Glomerular visceral epithelial cell (primary cell): ENCODE results near the gene GCK.

Experiments used
- DNase-seq: peaks from one replicate; pipeline ENCODE4 v3.0.0-alpha.2; 2016; ENCODE audit errors: extremely low spot score

GCK gene

DNA sequence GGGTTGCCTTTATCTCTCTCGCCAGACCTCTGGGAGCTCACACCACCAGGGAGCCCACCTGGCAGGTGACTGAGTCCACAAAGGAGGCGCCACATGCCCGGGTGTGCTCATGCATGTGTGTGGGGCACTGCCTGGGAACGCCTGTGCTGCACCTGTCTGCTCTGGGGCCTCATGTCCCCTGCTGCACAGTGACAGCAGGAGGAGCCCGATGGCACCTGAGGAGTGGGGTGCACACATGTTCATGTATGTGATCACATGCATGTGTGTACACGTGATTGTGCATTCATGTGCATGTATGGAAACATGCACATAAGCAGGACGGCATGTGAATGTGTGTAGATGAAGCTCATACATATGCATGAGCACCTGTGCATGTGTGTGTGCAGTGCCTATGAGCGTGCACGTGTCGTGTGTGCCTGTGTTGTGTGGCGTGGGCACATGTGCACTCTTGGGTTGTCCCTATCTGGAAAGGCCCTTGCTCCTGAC lies 33.6 kb upstream of the GCK start:
- no peak for DNase-seq

DNA sequence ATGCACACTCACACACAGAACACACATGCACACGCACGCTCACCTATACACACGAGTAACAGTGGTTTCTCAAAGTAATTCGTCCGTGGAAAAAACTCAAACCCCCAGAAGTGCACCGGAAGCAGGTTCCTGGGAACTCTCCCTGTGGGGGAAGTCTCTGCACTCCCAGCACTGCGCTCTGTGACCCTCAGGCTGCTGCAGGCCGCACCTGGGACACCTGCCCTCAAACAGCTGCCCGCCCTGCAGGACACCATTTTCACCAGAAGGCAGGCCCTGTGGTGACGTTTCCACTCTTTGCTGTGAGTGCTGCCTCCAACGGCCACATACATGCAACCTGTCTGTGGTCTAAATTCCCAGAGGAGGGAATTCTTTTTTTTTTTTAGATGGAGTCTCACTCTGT lies 32.8 kb upstream of the GCK start:
- no peak for DNase-seq

DNA sequence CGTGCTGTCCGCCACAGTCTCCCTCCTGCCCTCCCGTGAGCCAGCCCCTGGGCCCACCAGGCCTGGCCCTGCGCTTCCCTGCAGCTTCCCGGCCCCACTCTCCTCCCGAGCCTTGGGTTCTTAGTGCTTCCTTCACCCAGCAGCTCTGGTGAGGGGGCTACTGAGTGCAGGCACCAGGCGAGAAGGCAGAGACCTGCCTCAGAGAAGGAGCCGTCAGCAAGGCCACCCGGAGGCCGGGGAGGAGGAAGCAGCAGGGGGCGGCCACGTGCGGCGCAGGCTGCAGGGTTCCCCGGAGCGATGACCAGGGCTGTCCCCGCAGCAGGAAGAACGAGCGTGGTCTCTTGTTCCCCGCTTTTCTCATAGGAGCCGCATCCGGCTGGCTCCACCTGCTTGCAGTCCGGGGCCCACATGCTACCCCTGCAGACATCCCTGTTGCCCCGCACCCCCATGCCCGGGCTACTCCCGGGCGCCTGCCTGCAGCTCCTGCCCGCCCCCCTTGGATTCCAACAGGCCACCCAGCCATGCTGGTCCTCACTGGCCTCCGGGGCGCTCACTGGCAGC lies 32.1 kb upstream of the GCK start:
- no peak for DNase-seq

DNA sequence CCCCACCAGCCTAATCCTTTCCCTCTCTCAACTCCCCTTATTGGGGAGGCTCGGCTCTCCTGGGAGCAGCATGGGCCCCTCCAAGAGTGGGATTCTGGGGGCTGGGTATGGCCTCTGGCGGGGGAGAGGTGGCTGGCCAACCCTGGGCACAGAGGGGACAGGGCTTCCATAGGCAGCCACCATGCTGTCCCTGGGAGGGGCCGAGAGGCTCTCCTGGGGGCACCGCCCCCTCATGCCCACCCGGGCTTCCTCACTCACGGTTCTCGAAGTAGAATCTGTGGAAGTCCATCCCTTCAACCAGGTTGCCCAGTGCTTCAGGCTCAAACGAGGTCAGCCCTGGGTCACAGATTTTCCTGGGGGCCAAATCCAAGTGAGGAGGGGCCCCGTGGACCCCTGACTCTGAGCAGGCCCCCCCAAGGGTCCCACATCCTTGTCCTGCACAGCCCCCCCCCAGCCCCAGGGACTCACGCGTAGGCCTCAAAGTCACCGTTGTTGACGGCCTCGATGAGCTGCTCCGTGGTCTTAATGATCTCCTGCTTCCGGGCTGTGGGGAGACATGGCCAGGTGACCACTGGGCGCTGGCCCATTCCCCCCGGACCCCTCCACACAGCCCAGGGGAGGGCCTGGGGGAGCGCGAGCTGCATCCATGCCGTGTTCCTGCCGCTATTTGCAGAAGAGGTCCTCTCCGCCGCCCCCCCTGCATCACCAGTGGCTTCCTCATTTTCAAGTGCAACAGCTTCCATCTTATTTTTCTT lies 31.3 kb upstream of the GCK start:
- no peak for DNase-seq

DNA sequence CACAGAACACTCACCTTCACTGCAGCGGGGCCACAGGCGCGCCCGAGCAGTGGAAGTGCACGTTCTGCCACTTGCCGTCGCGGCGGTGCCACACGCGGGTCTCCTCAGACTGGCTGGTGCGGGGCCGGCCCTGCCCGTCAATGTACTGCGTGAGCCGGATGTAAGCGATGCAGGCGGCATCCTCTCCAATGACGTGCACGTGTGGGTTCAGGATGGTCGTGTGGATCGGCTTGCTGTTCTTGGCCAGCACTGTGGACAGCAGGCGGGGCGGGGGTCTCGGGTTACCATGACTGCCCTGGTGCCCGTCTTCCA lies 30.8 kb upstream of the GCK start:
- no peak for DNase-seq

DNA sequence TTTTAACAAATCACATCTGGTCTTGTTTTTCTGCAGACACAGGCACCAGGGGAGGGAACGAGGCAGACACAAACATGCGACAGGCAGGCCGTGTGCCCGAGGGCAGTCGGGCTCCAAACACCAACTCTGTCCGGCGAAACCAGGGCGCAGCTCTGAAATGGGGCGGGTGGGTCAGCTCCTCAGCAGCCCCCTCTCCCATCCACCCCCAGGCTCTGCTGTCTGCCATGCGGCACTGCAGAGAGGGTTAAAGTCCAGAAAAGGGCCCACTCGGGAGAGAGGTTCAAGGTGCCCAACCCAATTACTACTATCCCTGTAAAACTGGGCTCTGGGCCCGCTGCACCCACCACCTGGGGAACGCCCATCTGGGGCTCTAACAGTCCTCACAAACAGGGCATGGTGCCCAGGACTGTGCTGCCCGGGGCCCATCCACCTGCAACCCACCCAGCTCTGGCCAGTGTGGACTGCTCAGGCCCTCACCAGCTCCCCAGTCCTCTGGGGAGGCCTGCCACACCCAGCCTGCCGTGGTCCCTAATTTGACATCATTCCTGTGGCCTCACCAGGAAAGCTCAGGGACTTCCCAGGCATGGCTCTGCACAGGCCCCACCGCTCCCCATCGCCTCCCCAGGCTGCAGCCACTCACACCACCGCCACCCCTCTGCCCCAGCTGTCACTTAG lies 30.3 kb upstream of the GCK start:
- DNase-seq = no peak

DNA sequence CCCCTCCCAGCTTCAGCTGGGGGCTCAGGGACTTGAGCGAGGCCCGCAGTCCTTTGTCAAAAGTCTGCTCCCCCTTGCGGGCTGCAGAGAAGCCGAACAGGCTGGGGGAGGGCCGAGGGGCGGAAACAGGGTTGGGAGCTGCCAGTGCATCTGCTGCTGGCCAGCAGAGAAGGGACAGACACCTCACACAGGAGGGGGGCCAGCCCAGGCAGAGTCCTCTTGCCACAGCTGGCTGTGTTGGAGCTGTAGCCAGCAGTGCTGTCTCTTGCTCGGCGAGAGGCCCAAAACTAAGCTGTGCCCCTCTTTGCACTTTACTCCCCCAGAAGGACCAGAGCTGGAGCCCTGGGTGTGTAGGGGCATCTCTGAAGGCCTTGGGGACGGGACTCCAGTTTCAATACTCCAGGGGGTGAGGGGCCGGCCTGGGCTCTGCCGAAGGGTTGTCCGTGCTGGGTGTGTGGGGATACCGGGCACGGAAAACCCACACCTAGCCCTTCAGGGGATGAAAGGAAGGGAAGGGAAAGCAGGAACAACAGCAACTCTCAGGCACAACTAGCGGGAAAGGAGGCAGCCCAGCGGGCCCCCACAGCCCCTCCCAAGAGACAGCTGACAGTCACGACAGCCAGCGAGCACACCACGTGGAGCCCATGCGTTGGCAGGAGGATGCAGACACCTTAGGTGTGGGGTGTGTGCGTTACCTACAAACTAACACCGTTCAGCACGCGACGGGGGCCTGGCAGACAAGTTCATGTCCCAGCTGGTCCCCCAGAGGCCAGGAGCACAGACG lies 29.4 kb upstream of the GCK start:
- DNase-seq = no peak

DNA sequence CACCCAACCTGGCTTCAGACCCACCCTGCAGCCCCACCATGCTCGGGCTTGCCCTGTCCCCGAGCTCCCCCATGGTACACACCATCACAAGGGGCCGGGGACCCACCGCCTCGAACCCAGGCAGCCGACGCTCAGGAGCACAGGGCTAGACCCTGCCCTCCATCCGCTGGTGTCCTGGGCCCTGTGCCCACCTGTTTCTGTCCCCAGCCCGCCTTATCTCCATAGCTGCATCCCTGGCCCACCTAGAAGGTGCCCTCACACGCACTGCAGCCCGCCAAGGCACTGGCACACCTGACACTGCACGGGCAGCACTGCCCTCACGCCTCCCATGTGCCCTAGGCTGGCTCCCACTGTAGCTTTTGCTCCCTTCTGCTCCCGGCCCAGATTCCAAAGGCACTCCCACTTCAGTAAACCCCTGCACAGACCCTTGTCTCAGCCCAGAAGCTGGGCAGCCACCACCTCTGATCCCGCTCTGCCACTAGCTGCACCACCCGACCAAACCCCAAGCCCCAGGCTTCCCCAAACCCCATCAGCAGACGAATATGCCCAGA lies 28.7 kb upstream of the GCK start:
- no peak for DNase-seq

DNA sequence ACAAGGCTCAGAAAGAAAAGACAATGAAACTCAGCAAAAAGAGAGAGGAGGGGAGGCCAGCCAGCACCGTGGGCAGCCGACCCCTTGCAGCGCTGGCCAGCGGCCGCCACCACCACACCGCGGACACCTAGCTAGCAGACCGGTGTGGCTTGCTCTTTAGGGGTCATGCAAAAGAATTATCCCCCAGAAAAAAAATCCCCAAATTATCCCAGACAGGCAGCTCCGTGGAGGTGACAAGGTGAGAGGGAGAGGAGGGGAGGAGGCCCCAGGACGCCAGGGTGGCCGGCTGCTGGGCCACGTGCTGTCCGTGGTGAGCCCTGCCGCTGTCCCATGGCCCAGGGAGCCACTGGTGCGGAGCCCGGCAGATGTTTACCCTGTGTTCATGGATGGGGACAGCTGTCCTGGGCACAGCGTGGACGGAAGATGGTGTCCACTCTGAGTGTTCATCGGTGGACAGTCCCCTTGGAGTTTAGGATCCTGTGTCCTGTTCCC lies 28.0 kb upstream of the GCK start:
- no peak for DNase-seq

DNA sequence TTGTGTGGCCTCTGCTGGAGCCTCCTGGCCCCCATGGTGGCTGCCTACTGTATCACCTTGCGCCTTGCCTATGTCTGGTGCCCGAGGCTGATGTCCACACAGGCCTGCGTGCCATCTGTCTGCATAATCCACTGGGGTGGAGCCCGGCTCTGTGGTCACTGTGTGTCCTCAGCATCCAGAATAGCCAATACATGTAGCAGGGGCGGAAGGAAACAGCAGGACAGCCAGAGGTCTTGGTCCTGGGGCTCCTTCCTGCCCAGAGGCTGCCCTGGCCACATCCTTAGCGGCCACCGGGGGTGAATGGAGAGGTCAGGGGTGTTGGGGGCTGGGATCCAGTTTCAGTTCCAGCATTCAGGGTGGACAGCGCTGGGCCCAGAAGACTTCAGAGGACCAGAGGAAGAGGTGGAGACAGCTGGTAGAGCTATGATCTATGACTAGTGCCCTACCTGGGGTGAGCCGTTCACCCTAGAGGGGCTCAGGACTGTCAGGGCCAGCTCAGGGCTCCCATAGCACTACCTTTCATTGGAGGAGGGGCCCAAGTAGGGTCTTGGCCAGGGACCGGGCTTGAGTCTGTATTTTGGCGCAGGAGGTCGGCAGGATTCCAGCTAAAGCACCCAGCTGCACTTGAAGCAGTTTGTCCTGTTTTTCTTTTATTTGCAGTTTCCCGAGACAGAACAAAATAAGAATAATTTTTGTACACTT lies 27.4 kb upstream of the GCK start:
- DNase-seq = no peak

DNA sequence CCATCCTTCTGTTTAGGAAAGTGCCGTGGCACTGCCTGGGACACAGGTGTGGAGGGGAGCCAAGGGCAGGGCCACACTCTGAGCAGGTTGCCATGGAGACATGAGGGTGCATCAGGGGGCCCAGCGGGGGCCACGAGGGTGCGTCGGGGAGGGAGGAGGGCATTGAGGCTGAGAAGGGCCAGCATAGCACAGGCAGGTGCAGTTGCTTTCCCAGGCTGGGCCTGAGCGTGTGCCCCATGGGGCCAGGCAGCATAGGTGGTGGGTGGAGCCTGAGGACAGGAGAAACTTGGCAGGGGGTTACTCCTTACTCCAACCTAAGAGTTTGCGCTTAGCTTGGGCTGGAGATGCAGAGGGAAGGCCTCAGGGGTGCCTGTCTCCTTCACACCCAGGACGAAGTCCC lies 26.8 kb upstream of the GCK start:
- DNase-seq = no peak

DNA sequence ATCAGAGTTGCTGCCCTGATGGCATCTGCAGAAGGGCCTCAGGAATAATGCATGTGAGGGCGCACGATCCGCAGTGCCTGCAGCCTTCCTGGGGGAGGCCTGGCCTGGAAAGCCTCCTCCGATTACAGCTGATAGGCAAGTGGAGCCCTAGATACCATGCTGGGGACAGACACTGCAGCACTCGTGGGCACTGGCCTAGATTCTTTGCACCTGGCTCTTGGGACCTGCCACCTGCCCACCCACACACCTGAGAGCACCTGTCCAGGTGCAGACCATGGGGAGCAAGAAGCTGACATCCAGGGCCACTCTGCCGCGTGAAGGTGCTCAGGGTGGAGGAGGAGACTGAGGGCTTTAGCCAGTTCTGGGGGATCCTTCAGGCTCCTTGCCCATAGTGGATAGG lies 26.3 kb upstream of the GCK start:
- DNase-seq = no peak

DNA sequence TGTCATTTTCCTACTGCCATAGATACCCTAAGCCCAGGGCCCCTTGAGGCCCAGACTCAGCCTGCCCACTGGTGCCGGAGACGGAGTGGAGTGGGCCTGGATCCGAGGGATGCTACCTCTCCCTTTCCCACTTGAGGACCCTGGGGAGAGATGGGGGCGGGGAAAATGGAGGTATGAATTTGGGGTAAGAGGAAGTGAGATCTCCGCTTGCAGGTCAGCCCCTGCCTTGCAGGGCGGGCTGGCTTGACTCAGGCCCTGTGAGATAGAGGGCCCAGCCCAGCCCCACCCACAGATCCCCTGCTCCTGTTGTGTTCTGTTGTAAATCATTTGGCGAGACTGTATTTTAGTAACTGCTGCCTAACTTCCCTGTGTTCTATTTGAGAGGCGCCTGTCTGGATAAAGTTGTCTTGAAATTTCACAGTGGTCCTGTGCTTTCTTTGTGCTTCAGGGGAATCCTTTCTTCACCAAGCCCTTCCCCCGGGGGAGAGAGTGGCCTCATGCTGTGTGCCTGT lies 24.7 kb upstream of the GCK start:
- no peak for DNase-seq

DNA sequence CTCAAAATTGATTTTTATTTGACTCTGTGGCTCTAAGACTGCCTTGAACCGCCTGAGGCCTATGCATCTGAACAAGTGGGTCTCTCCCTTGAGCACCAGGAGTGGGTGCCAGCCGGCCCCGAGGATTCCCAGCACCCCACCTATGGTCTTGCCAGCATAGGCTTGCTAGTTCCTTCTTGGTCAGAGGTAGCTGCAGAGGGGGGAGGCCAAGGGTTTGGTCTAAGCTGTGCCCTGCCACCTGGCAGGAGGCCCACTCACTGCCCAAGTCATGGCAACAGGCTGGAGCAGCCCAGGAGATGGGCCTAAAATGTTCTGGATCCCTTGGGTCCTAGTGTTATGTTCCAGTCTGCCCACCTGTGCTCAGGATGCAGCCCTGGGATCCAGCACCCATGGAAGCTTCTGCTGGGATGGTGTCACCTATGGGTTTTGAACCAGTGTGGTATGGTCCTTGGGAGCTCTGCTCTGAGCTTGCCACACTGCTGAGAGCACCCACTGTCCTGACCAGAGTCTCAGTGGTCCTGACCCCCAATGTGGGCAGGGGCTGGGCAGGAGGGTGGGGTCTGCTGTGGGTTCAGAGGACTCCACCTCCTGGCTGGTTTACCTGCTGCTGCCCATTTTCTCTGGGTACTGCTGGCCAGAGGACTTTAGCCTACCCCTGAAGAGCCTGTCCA lies 24.1 kb upstream of the GCK start:
- no peak for DNase-seq

DNA sequence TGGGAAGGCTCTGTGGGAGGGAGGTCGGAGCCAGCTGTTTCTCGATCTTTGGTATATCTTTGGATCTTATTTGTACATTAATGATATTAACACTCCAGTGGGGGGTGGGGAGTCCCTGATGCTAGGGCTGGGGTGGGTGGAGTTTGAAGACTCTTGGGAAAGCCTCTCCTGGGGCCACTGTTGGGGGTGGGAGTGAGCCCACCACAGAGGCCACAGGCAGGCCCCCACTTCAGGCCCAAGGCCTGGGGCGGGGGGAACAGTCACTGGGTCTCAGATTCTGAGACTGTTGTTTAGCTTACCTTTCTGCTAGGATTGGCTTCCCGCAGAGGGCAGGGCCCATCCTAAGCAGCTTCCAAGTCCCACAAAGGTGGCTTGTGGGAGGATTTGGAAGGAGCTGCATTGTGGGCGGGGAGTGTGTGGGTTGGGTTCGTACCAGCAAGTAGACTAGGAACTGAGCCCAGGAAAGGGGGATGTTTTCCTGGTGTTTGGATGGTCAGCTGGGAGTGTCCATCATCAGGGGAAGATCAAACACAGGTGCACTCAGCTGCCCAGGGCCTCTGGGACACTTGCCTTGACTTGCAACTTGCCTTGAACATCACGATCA lies 23.4 kb upstream of the GCK start:
- DNase-seq = no peak

DNA sequence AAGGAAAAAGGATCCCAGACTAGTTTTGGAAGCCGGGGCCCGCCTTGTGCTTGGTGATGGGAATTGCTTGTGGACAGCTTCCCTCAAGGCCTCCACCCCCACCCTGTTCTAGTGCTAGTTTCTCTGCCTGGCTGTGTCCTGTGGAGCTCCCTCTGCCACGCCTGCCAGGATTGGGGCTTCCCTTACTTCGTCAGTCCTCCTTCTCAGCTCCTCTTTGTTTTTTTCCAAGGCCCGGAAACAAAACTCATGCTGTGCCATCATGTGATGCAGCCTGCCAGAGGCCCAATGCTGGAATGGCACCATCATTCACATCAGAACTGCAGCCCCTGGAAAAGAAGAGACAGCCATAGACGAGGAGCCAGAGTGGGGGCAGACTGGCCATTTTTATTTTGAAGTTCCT lies 22.8 kb upstream of the GCK start:
- no peak for DNase-seq

DNA sequence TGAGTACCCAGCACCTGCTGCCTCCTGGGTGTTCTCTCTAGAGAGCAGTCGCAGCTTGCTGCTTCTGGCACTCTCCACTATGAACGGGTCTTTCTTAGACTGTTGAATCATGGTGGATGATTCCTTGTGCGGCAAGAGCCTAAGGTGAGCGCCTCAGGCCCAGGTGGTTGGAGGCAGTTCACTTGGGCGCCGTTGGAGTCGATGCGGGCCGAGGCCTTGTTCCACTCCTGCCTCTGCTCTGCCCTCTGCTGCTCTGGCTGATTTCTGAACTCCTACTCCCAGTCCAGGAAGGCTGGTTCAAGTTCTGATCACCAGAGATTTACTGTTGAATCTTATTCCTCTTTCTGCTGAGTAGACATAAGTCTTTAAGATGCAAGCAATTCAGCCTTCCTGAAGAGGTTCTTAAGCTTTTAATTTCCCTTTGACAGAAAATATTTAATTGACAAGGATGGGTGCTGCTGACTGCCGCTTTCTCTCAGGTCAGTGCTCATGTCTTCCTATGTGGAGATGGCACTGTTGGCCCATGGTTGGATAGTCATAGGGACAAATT lies 22.0 kb upstream of the GCK start:
- DNase-seq = no peak

DNA sequence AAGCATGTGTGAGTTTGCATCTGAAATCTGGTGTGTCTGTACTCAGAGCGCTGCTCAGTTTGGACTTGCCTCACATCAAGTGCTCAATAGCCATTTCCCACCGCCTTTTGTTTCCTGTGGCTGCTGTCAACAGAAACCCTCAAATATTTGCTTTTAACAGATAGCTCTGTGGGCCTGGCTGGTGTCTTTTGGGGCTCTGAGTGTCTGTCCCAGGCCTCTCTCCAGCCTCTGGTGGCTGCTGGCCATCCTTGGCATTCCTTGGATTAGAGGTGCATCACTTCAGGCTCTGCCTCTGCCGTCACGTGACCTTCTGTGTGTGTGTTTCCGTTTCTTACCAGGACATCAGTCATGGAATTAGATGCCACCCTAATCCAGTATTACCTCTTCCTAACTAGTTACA lies 20.9 kb upstream of the GCK start:
- DNase-seq = no peak

DNA sequence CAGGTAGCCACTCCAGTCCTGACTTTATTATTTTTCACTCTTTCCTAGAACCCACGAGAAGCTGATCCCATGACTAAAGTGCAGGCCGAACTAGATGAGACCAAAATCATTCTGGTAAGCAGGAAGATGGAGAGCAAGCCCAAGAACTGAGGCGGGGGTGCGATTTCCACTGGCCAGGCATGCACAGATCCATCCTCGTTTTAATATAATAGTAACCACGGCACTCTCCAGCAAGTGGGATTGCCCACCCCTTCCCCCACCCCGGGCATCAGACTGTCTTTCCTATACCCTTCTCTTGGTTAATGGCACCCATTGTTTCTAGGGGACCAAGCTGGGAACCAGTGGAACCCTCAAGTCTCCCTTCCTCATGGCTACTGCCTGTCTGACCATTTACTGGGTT lies 18.8 kb upstream of the GCK start:
- no peak for DNase-seq

DNA sequence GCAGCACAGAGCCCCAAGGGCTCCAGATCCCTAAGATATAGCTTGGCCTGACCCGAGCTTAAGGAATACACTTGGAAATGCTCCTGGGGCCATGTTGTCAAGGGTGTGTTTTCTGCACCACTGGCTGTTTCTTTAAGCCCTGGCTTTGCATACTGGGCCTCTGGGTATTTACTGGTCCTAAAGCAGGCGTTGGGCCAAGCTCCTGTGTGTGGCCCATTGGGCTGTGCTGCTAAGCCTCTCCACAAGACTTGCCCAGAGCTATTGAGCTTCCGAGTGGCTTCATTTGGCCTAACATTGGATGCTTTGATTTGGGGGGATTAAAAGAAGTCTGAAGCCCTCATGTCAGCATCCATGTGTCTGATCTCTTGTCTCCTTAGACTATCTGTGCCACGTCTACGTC lies 16.8 kb upstream of the GCK start:
- no peak for DNase-seq
